ENCODE measurements around the gene S1PR5. TPM values are rescaled to one million over a fixed set of nuclear protein-coding genes. Genes with fewer than 3 reads are reported as not detected.

The S1PR5 gene
- total RNA-seq, 2 experiments from 2014 or later: 3.3 to 4.7 TPM

DNA sequence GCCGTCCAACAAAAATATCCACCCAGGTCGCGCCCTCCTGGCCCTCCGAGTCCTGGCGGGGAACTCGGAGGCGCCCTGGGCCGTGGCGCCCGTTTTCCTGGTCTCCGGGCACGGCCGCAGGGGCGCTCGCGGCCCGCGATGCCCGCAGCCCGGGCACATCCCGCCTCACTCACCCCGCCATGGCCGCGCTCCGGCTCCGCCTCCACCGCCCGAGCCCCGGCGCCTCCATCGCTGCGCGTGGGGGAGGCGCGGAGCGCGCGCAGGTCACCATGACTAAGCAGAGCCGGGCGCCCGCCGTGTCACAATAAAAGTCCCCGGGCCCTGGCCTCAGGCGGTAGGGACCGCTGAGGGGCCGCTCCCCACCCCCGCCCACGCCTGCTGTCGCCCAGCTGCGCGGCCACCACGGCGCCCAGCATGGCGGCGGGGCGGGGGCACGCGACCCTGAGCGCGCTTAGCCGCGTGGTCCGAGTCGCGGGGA, 14.7 kb downstream of the S1PR5 start:
- Mint-ChIP-seq H3K4me1 (peaks cover 27% of the 10 kb centered on the region), H3K36me3 (peaks cover 17% of the 10 kb centered on the region)
- POLR2A ChIA-PET: interaction anchor here (0.6 to 1.5 kb wide), 7 partner anchors 51 to 199 kb away, joined by 3 to 8 read pairs (median 3); partner anchors contain the start of gene KRI1

DNA sequence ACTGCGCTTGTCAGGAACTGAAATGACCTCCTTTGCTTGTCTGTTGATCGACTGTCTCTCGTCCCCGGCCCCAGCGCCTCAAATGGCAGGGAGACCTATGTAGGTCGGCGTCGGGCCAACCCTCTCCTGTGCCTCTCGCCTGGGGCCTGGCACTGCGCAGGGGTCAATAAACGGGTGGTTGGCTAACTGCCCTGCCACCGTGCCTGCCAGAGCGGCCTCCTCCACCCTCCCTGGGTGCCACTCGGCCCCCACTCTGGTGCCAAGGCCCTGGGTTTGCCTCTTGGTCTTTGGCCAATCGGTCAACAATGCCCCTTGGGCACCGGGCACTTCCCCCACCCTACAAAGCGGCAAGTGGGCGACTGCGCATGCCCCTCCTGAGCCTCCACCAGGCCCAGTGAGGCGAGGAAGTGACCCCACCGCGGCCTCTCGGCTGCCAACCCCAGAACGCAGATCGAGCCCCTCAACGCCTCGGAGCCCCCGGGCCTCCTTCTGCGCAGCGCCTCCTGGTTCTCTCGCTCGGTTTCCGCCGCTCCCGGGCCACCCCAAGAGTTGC, 15.2 kb downstream of the S1PR5 start:
- DNase-seq (no peak), ATAC-seq (ENCODE audit: low read depth) (peak; percentile 28)
- POLR2A ChIA-PET: interaction anchor here (0.7 to 1.0 kb wide), 3 partner anchors 51 to 80 kb away, joined by 3 to 4 read pairs (median 3); partner anchors contain the start of gene KRI1
- Mint-ChIP-seq H3K27me3 (no peaks in the 10 kb centered on the region), H3K9me3 (no peaks in the 10 kb centered on the region), H3K4me3 (peak overlapping the region; percentile 94), H3K36me3 (peaks cover 20% of the 10 kb centered on the region), H3K27ac (peak overlapping the region; percentile 91), H3K4me1 (peaks cover 31% of the 10 kb centered on the region)

More for the DNA sequence above, 14.7 kb downstream of the S1PR5 start:
- H3K27ac Mint-ChIP-seq: peak overlapping the region; percentile 91
- H3K27me3 Mint-ChIP-seq: peaks cover under 1% of the 10 kb centered on the region
- ATAC-seq (ENCODE audit: low read depth): peak; percentile 93
- H3K4me3 Mint-ChIP-seq: peak overlapping the region; percentile 94
- peak; percentile 96 for DNase-seq
- H3K9me3 Mint-ChIP-seq: no peaks in the 10 kb centered on the region

DNA sequence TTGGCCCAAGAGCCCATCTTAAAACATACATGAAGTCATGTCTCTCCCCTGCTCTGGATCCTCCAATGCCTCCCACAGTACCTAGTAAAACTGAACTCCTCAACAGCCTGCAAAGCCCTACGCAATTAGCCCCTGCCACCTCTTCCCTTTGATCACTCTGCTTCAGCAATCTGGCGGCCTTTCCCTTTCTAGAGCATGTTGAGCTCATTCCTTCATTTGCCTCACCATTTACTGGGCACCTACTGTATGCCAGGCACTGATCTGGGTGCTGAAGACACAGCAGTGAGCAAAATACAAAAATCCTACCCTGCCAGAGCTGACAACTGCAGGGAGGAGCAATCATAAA, 17.0 kb downstream of the S1PR5 start:
- DNase-seq (no peak), ATAC-seq (ENCODE audit: low read depth) (no peak)
- POLR2A ChIA-PET: interaction anchor here (0.6 to 0.9 kb wide), 3 partner anchors 28 to 70 kb away, joined by 3 to 9 read pairs (median 5); no protein-coding TSS in a partner anchor
- Mint-ChIP-seq H3K4me1 (peaks cover 27% of the 10 kb centered on the region), H3K9me3 (no peaks in the 10 kb centered on the region), H3K27me3 (no peaks in the 10 kb centered on the region), H3K4me3 (peak overlapping the region; percentile 64), H3K36me3 (peaks cover 21% of the 10 kb centered on the region), H3K27ac (peak overlapping the region; percentile 74)

DNA sequence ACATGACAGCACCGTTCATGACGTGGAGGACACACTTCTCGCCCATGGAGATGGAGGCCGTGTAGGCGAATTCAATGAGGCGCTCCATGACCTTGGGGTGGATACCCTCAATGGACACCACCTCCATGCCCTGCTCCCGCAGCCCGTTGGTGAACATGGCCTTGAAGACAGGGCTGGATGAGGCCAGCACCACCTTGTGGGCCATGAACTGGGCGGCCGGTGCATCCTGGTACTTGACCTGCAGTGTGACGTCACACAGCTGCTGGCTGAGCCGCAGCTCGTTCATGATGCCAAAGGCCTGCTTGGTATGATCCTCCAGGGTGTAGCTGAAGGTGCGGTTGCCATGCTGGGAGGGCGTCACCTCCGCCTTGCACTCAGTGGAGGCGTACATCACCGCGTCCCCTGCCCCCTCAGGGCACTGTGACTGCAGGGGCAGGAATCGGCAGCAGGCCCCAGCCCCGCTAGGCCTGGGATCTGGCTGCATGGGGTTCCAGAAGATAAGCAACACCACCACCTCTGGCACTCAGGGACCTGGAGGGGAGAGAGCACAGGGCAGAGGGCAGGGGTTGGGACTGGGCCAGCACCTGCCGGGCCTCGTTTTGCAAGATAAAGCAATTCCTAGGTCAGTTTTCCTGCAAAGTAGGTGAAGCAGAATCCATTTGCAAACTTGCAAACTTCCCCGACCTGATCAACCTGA, 17.5 kb downstream of the S1PR5 start:
- H3K9me3 Mint-ChIP-seq: no peaks in the 10 kb centered on the region
- POLR2A ChIA-PET: interaction anchor here (0.6 to 1.1 kb wide), 3 partner anchors 16 to 28 kb away, joined by 3 to 9 read pairs (median 4); no protein-coding TSS in a partner anchor
- H3K4me3 Mint-ChIP-seq: peak overlapping the region; percentile 73
- ATAC-seq (ENCODE audit: low read depth): no peak
- no peaks in the 10 kb centered on the region for H3K27me3 Mint-ChIP-seq
- no peak for DNase-seq
- H3K36me3 Mint-ChIP-seq: peaks cover 21% of the 10 kb centered on the region
- peaks cover 27% of the 10 kb centered on the region for H3K4me1 Mint-ChIP-seq
- H3K27ac Mint-ChIP-seq: peak overlapping the region; percentile 83

DNA sequence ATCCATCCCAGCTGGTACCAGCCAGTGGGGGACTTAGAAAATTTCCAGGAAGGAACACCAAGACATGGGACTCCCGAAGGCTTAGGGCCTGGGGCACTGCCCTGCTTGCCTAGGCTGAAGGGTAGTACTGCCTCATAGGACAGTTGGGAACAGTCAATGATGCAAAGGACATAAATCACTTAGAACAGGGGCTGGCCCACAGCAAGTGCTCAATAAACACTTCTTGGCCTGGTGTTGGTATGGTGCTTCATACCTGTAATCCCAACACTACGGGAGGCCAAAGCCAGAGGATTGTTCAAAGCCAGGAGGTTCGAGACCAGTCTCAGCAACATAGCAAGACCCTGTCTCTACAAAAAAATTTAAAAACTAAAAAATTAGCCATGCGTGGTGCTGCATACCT, 19.9 kb downstream of the S1PR5 start:
- POLR2A ChIA-PET: interaction anchor here (0.5 to 1.0 kb wide), 2 partner anchors 9 to 56 kb away, joined by 4 read pairs; no protein-coding TSS in a partner anchor
- Mint-ChIP-seq H3K27me3 (no peaks in the 10 kb centered on the region), H3K36me3 (peaks cover 26% of the 10 kb centered on the region), H3K27ac (peak overlapping the region; percentile 74), H3K4me1 (peaks cover 22% of the 10 kb centered on the region), H3K9me3 (no peaks in the 10 kb centered on the region), H3K4me3 (no peak overlapping the region)
- DNase-seq: no peak
- ATAC-seq (ENCODE audit: low read depth): no peak

DNA sequence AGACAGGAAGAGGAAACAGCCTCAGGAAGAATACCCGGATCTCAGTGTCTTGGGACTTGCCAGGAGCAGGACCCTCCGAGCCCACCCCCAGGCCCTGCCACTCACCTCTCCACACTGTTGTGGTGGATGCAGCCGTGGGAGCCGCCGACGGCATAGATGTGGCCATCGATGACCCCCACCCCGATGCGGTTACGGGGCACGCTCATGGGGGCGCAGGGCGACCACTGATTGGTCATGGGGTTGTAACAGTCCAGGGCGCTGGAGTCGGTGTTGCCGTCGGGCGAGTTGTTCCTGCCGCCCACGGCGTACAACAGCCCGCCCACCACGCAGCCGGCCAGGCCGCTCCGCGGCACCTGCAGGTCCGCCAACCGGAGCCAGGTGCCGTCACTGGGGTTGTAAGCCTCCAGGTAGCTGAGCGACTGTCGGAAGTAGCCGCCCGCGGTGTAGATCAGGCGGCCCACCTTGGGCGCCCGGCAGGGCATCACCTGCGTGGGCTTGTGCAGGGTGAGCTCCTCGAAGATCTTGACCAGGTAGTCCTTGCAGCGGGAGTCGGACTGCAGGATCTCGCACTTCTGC, 25.7 kb downstream of the S1PR5 start:
- no peak for DNase-seq
- H3K4me3 Mint-ChIP-seq: no peak overlapping the region
- no peak for ATAC-seq (ENCODE audit: low read depth)
- POLR2A ChIA-PET: interaction anchor here (1.1 kb wide), 1 partner anchor 86 kb away, joined by 3 read pairs; no protein-coding TSS in a partner anchor
- H3K27me3 Mint-ChIP-seq: no peaks in the 10 kb centered on the region
- H3K27ac Mint-ChIP-seq: no peak overlapping the region
- H3K9me3 Mint-ChIP-seq: no peaks in the 10 kb centered on the region
- peaks cover 33% of the 10 kb centered on the region for H3K36me3 Mint-ChIP-seq
- H3K4me1 Mint-ChIP-seq: peaks cover 11% of the 10 kb centered on the region

DNA sequence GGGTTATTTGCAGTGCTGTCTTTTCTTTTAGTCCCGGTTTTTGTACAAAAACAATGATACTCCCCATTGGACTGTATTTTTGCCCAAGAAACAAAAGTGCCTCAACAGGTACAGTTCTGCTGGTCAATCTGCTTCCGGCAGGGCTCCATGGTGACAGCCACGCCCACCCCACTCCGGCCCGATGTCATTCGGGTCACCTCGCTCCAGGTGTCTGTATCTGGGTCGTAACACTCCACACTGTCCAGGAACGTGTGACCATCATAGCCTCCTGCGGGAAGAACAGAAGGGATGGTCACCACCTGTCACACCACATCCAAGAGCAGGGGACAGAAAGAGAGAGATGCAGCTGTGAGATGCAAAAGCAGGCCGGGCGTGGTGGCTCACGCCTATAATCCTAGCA, 30.7 kb downstream of the S1PR5 start:
- POLR2A ChIA-PET: no interaction called here
- Mint-ChIP-seq H3K27ac (no peak overlapping the region), H3K36me3 (peaks cover 24% of the 10 kb centered on the region)

DNA sequence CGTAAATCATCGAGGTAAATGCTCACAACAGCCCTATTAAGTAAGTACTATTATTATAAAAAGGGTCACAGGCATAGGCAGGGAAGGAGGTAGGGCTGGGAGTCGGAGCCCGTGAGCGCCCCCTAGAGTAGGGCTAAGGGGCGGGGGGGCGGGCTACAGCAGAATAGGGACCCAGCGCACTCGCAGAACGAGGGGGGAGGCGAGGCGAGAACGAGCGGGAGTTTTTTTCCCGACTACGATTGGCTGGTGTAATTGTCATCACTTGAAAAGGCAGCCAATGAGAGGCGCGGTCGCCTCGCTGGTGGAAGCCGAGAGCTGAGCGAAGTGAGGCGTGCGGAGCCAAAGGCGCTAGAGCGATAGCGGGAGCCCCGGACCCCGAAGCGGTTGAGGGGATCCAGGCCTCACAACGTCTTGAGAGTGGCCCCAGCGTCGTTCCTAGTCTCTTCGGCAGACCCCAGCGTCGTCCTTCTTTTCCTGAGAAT, 38.3 kb downstream of the S1PR5 start:
- Mint-ChIP-seq H3K4me1 (peaks cover 18% of the 10 kb centered on the region), H3K36me3 (no peaks in the 10 kb centered on the region), H3K9me3 (no peaks in the 10 kb centered on the region), H3K27ac (peak overlapping the region; percentile 83), H3K4me3 (peak overlapping the region; percentile 74), H3K27me3 (peaks cover 1% of the 10 kb centered on the region)
- peak; percentile 97 for ATAC-seq (ENCODE audit: low read depth)
- POLR2A ChIA-PET: no interaction called here
- DNase-seq: peak; percentile 84

More for the DNA sequence above, 30.7 kb downstream of the S1PR5 start:
- Mint-ChIP-seq H3K4me1 (peaks cover 13% of the 10 kb centered on the region), H3K9me3 (no peaks in the 10 kb centered on the region), H3K27me3 (no peaks in the 10 kb centered on the region), H3K4me3 (no peak overlapping the region)
- DNase-seq (no peak), ATAC-seq (ENCODE audit: low read depth) (no peak)

DNA sequence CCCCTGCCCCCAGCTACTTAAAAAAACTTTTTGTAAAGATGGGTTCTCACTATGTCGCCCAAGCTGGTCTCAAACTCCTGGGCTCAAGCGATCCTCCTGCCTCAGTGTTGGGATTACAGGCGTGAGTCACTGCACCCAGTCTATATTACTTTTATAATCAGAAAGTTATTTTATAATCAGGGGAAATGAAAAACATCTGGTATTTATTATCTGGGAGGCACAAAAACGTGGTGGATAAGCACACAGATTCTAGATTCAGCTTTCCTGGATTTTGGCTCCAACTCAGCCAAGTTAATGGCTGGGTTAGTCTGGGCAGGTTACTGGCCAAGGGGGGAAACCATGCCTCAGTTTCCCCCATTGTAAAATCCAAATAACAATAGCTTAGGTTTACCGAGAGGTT, 38.8 kb downstream of the S1PR5 start:
- ATAC-seq (ENCODE audit: low read depth): no peak
- Mint-ChIP-seq H3K9me3 (no peaks in the 10 kb centered on the region), H3K27me3 (peaks cover 1% of the 10 kb centered on the region), H3K27ac (no peak overlapping the region), H3K36me3 (no peaks in the 10 kb centered on the region), H3K4me3 (peak overlapping the region; percentile 39), H3K4me1 (peaks cover 18% of the 10 kb centered on the region)
- DNase-seq: no peak
- POLR2A ChIA-PET: no interaction called here

DNA sequence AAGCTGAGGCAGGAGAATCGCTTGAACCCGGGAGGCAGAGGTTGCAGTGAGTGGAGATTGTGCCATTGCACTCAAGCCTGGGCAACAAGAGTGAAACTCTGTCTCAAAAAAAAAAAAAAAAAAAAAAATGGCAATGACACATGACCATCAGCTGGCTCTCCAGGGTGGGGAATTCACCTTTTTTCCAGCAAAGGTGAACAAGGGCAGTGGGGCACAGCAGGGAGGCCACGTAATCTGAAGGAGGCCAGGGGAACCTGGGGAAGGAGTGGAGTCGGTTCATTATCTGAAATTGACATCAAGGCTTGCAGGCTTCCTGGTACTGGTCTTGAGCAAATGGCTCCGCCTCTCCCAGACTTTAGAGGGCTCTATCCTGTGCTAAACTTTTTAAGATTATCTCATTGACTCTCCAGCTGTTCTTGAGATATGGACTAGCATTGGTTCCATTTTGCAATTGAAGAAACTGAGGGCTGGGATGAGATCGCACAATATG, 42.2 kb downstream of the S1PR5 start:
- H3K4me3 Mint-ChIP-seq: no peak overlapping the region
- H3K27me3 Mint-ChIP-seq: peaks cover 1% of the 10 kb centered on the region
- DNase-seq (no peak), ATAC-seq (ENCODE audit: low read depth) (no peak)
- H3K27ac Mint-ChIP-seq: no peak overlapping the region
- peaks cover 17% of the 10 kb centered on the region for H3K4me1 Mint-ChIP-seq
- POLR2A ChIA-PET: interaction anchor here (0.6 kb wide), 1 partner anchor 79 kb away, joined by 3 read pairs; no protein-coding TSS in a partner anchor
- no peaks in the 10 kb centered on the region for H3K36me3 Mint-ChIP-seq
- no peaks in the 10 kb centered on the region for H3K9me3 Mint-ChIP-seq

DNA sequence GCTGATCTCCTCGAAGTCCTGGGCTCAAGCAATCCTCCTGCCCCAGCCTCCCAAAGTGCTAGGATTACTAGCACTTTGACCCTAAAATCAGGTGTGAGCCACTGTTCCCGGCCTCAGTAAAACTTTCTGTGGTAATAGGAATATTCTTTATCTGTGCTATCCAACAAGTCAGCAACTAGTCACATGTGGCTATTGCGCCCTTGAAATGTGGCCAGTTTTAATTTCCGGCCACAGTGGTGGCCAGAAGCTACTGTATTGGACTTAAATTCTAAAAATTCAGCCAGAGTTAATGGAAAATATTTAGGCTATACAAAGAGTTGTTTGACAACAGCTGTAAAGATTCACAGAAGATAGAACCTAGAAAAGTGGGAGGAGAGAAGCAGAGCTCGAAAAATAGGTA, 44.1 kb downstream of the S1PR5 start:
- Mint-ChIP-seq H3K36me3 (peaks cover 5% of the 10 kb centered on the region), H3K27me3 (peaks cover 1% of the 10 kb centered on the region)

DNA sequence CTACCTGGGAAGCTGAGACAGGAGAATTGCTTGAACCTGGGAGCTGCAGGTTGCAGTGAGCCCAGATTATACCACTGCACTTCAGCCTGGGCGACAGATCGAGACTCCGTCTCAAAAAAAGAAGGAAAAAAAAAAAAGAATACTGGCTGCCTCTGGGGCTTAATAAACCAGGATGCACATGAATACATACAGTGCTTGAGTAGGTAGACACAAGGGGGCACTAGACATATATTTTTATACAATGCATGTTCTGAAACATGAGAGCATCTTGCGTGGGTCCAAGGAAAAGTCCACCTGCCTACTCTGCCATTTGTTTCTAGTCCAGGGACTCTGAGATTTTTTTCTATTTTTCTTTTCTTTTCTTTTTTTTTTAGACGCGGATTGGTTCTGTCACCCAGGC, 45.3 kb downstream of the S1PR5 start:
- no peak for DNase-seq
- ATAC-seq (ENCODE audit: low read depth): peak; percentile 59
- Mint-ChIP-seq H3K36me3 (peaks cover 6% of the 10 kb centered on the region), H3K4me1 (peaks cover 6% of the 10 kb centered on the region), H3K9me3 (no peaks in the 10 kb centered on the region), H3K27ac (no peak overlapping the region), H3K27me3 (peaks cover 1% of the 10 kb centered on the region), H3K4me3 (no peak overlapping the region)
- POLR2A ChIA-PET: interaction anchor here (0.5 to 0.7 kb wide), 4 partner anchors 28 to 466 kb away, joined by 3 to 9 read pairs (median 3); no protein-coding TSS in a partner anchor

More for the DNA sequence above, 44.1 kb downstream of the S1PR5 start:
- no peak for ATAC-seq (ENCODE audit: low read depth)
- no peak for DNase-seq
- POLR2A ChIA-PET: no interaction called here
- H3K9me3 Mint-ChIP-seq: no peaks in the 10 kb centered on the region
- H3K4me1 Mint-ChIP-seq: peaks cover 7% of the 10 kb centered on the region
- H3K27ac Mint-ChIP-seq: no peak overlapping the region
- H3K4me3 Mint-ChIP-seq: no peak overlapping the region

DNA sequence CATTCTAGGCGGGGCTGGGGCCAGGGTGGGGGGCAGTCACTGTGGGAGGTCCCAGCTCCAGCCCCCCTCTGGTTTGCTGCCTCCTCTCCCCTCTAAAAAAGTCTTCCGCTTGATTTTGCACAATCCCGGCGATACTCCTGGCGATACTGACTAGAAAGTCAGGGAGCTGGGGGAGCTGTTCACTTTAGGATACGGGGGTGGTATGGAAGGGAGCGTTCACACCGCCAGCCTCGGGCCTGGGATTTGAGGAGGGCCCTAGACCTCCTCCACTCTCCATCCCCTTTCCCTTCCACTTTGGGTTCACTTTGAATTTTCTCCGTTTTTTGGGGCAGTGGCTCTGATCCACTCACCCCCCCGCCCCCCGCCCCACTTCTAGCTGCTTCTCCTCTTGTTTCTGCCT, 49.1 kb downstream of the S1PR5 start:
- DNase-seq (no peak), ATAC-seq (ENCODE audit: low read depth) (no peak)
- Mint-ChIP-seq H3K4me1 (peaks cover 3% of the 10 kb centered on the region), H3K27ac (no peak overlapping the region), H3K4me3 (no peak overlapping the region), H3K27me3 (no peaks in the 10 kb centered on the region), H3K36me3 (peaks cover 10% of the 10 kb centered on the region), H3K9me3 (no peaks in the 10 kb centered on the region)
- POLR2A ChIA-PET: interaction anchor here (0.5 kb wide), 1 partner anchor 64 kb away, joined by 3 read pairs; no protein-coding TSS in a partner anchor

Measured in activated naive CD8-positive, alpha-beta T cell treated with anti-CD3 and anti-CD28 coated beads, Interleukin-2, amount 10 ng/mL, durations not matched to agents 7 days and 5 days (primary cell).